WTC11 (cell line): ENCODE results near the gene EFCC1. TPM values are rescaled to one million over a fixed set of nuclear protein-coding genes. Genes with fewer than 3 reads are reported as not detected.

Source experiments
- ATAC-seq: fragments of 200-7000 bp; cut with Tn5 transposase; 2 replicates; pipeline ENCODE4 v1.10.0; 2021; ENCODE audit warnings: mild to moderate bottlenecking, moderate library complexity
- CTCF ChIA-PET: fragments of 300-600 bp; sonication (Branson Sonifier 250); formaldehyde crosslinking; loops from one replicate; lab custom pipeline; 2021; ENCODE audit warnings: antibody characterized with exemption; lab: Charles Lee
- POLR2A ChIA-PET: fragments of 350-600 bp; sonication (Branson Sonifier 250); formaldehyde crosslinking; loops from one replicate; lab custom pipeline; 2021; ENCODE audit warnings: antibody characterized with exemption; lab: Charles Lee
- DNase-seq: peaks from one replicate; pipeline ENCODE4 v3.0.0; 2021; ENCODE audit warnings: low spot score
- H3K27ac Mint-ChIP-seq: 2 replicates; pipeline ENCODE4 v1.8.0; 2021; ENCODE audit warnings: mixed read lengths
- H3K27me3 Mint-ChIP-seq: 2 replicates; pipeline ENCODE4 v1.8.0; 2021; ENCODE audit warnings: low read depth, mild to moderate bottlenecking, moderate library complexity, mixed read lengths
- H3K36me3 Mint-ChIP-seq: 2 replicates; pipeline ENCODE4 v1.8.0; 2021; ENCODE audit warnings: mixed read lengths
- H3K4me1 Mint-ChIP-seq: 2 replicates; pipeline ENCODE4 v1.8.0; 2022; ENCODE audit warnings: mixed read lengths
- H3K4me3 Mint-ChIP-seq: 2 replicates; pipeline ENCODE4 v1.8.0; 2021; ENCODE audit warnings: mild to moderate bottlenecking, moderate library complexity, mixed read lengths
- H3K9me3 Mint-ChIP-seq: 2 replicates; pipeline ENCODE4 v1.8.0; 2021; ENCODE audit warnings: mixed read lengths
- ATF2 ChIP-seq: sonication (generic); formaldehyde crosslinking; IDR thresholded peaks from 2 replicates; pipeline ENCODE4 v1.8.1; 2022; ENCODE audit warnings: low read depth, missing genetic modification reagents, borderline replicate concordance
- ATF3 ChIP-seq: sonication (generic); formaldehyde crosslinking; conservative IDR thresholded peaks from 2 replicates; pipeline ENCODE4 v1.8.1; 2022; ENCODE audit warnings: mild to moderate bottlenecking, missing genetic modification reagents
- ATF6 ChIP-seq: sonication (generic); formaldehyde crosslinking; IDR thresholded peaks from 2 replicates; pipeline ENCODE4 v1.8.1; 2023; ENCODE audit warnings: mild to moderate bottlenecking, missing genetic modification reagents
- E2F4 ChIP-seq: sonication (generic); formaldehyde crosslinking; IDR thresholded peaks from 2 replicates; pipeline ENCODE4 v1.8.1; 2022; ENCODE audit warnings: low read depth, mild to moderate bottlenecking, moderate library complexity, missing genetic modification reagents, borderline replicate concordance
- ELF4 ChIP-seq: sonication (generic); formaldehyde crosslinking; IDR thresholded peaks from 2 replicates; pipeline ENCODE4 v1.8.1; 2022; ENCODE audit warnings: low read depth, mild to moderate bottlenecking, moderate library complexity, missing genetic modification reagents
- ESRRA ChIP-seq: sonication (generic); formaldehyde crosslinking; IDR thresholded peaks from 2 replicates; pipeline ENCODE4 v1.8.1; 2022; ENCODE audit warnings: mild to moderate bottlenecking, missing genetic modification reagents, borderline replicate concordance
- FOXJ3 ChIP-seq: sonication (generic); formaldehyde crosslinking; IDR thresholded peaks from 2 replicates; pipeline ENCODE4 v1.9.0; 2021; ENCODE audit warnings: missing genetic modification reagents, mild to moderate bottlenecking, borderline replicate concordance
- FOXK1 ChIP-seq: sonication (generic); formaldehyde crosslinking; IDR thresholded peaks from 2 replicates; pipeline ENCODE4 v1.8.0; 2022; ENCODE audit warnings: mild to moderate bottlenecking, moderate library complexity, missing genetic modification reagents
- FOXP4 ChIP-seq: sonication (generic); formaldehyde crosslinking; IDR thresholded peaks from 2 replicates; pipeline ENCODE4 v1.8.0; 2022; ENCODE audit warnings: mild to moderate bottlenecking, missing genetic modification reagents
- JUN ChIP-seq: sonication (generic); formaldehyde crosslinking; IDR thresholded peaks from 2 replicates; pipeline ENCODE4 v1.8.0; 2023; ENCODE audit warnings: mild to moderate bottlenecking, missing genetic modification reagents
- MLX ChIP-seq: sonication (generic); formaldehyde crosslinking; IDR thresholded peaks from 2 replicates; pipeline ENCODE4 v1.8.1; 2023; ENCODE audit warnings: mild to moderate bottlenecking, missing genetic modification reagents, moderate library complexity
- SOX15 ChIP-seq: fragments of 250-450 bp; sonication (Bioruptor Pico); IDR thresholded peaks from 2 replicates; pipeline ENCODE4 v1.9.0; 2021; ENCODE audit warnings: mild to moderate bottlenecking
- SP1 ChIP-seq: sonication (generic); formaldehyde crosslinking; conservative IDR thresholded peaks from 2 replicates; pipeline ENCODE4 v1.8.1; 2022; ENCODE audit warnings: missing genetic modification reagents
- ZBTB43 ChIP-seq: sonication (generic); formaldehyde crosslinking; IDR thresholded peaks from 2 replicates; pipeline ENCODE4 v1.8.1; 2023; ENCODE audit warnings: mild to moderate bottlenecking, missing genetic modification reagents
- ZNF138 ChIP-seq: sonication (generic); formaldehyde crosslinking; conservative IDR thresholded peaks from 2 replicates; pipeline ENCODE4 v1.8.1; 2022; ENCODE audit warnings: mild to moderate bottlenecking, moderate library complexity, missing genetic modification reagents
- ZNF416 ChIP-seq: fragments of 250-450 bp; sonication (Bioruptor Pico); IDR thresholded peaks from 2 replicates; pipeline ENCODE4 v1.9.0; 2021; ENCODE audit warnings: mild to moderate bottlenecking, inconsistent platforms
- ZNF532 ChIP-seq: fragments of 250-450 bp; sonication (Bioruptor Pico); IDR thresholded peaks from 2 replicates; pipeline ENCODE4 v1.9.0; 2021; ENCODE audit warnings: mild to moderate bottlenecking, borderline replicate concordance
- ZNF671 ChIP-seq: fragments of 250-450 bp; sonication (Bioruptor Pico); IDR thresholded peaks from 2 replicates; pipeline ENCODE4 v1.8.0; 2021; ENCODE audit warnings: mild to moderate bottlenecking
- total RNA-seq: library from RNA; stranded (reverse); gene quantifications from 3 replicates; pipeline ENCODE4 v1.2.3, GENCODE V29; 2021

EFCC1 gene
- total RNA-seq, 1 experiment from 2014 or later: 0.31 TPM

GRCh38 chr3:129046037-129046731 lies 45.1 kb downstream of the EFCC1 start (continued):
- TF ChIP-seq ATF3: no peak
- TF ChIP-seq ESRRA (CRISPR knock-in tag): no peak
- TF ChIP-seq E2F4 (CRISPR knock-in tag): no peak
- TF ChIP-seq FOXK1 (CRISPR knock-in tag): 0 out of 2 replicates have a peak, but pooled peaks have one; percentile 27
- TF ChIP-seq JUN (CRISPR knock-in tag): no peak

GRCh38 chr3:129046732-129047552 lies 45.8 kb downstream of the EFCC1 start:
- ATAC-seq (no peak), DNase-seq (no peak)
- CTCF ChIA-PET: interaction anchor here (0.7 to 2.0 kb wide), 21 partner anchors 10 to 118 kb away, joined by 3 to 23 read pairs (median 4); partner anchors contain the start of genes CFAP92 and RAB43

GRCh38 chr3:129047553-129047839 lies 46.4 kb downstream of the EFCC1 start:
- ChIA-PET CTCF (interaction anchor here (1.7 to 2.0 kb wide), 2 partner anchors 74 to 77 kb away, joined by 6 to 23 read pairs; partner anchors contain the start of gene RAB43), POLR2A (no interaction called here)
- Mint-ChIP-seq H3K9me3 (peaks cover 12% of the 10 kb centered on the region), H3K4me1 (peaks cover 3% of the 10 kb centered on the region), H3K36me3 (peaks cover 6% of the 10 kb centered on the region), H3K27ac (no peak overlapping the region), H3K4me3 (no peak overlapping the region), H3K27me3 (peaks cover 42% of the 10 kb centered on the region)
- DNase-seq (no peak), ATAC-seq (no peak)
- TF ChIP-seq MLX (CRISPR knock-in tag): no peak
- no peak for TF ChIP-seq ATF2
- TF ChIP-seq ZBTB43 (CRISPR knock-in tag): no peak
- no peak for TF ChIP-seq ZNF416 (CRISPR knock-in tag)
- TF ChIP-seq FOXP4 (CRISPR knock-in tag): no peak
- TF ChIP-seq ATF6: no peak
- no peak for TF ChIP-seq SOX15
- no peak for TF ChIP-seq ZNF532 (CRISPR knock-in tag)

More at GRCh38 chr3:129046732-129047552, 45.8 kb downstream of the EFCC1 start:
- Mint-ChIP-seq H3K4me3 (peak overlapping the region; percentile 49; the same call in 1 of the 2 replicates), H3K27ac (no peak overlapping the region), H3K4me1 (peaks cover 8% of the 10 kb centered on the region), H3K27me3 (peaks cover 46% of the 10 kb centered on the region), H3K9me3 (peaks cover 16% of the 10 kb centered on the region)
- TF ChIP-seq SP1 (CRISPR knock-in tag) (no peak), ZNF138 (peak; percentile 9; the same call in 1 of the 2 replicates), ELF4 (CRISPR knock-in tag) (no peak), FOXJ3 (CRISPR knock-in tag) (no peak), ZNF671 (CRISPR knock-in tag) (no peak)
- TF ChIP-seq, all 79 proteins: peak for 1
- H3K36me3 Mint-ChIP-seq: peaks cover 6% of the 10 kb centered on the region
- POLR2A ChIA-PET: interaction anchor here (0.8 to 0.9 kb wide), 2 partner anchors 54 to 77 kb away, joined by 3 to 5 read pairs; partner anchors contain the start of gene CFAP92
